H1 (cell line): Measurements from ENCODE around the gene MCL1. TPM values are rescaled to one million over a fixed set of nuclear protein-coding genes. Genes with fewer than 3 reads are reported as not detected.

ENCODE experiments used
- CTCF ChIA-PET: fragments of 300-600 bp; sonication (Branson Sonifier 250); formaldehyde crosslinking; loops from one replicate; lab custom pipeline; 2021; ENCODE audit not compliant: partially characterized antibody; lab: Charles Lee
- POLR2A ChIA-PET: fragments of 300-600 bp; sonication (Branson Sonifier 250); formaldehyde crosslinking; loops from one replicate; lab custom pipeline; 2021; ENCODE audit warnings: inconsistent platforms; ENCODE audit not compliant: partially characterized antibody; lab: Charles Lee
- DNase-seq, 2 experiments: peaks; one replicate each; pipeline versions ENCODE4 v3.0.0 to v3.0.0-alpha.2; 2010 to 2022; ENCODE audit warnings: low spot score in 2 of 2, low read depth in 1 of 2, mixed read lengths in 1 of 2
- FAIRE-seq: peaks from 2 replicates; lab custom pipeline; 2011; peaks lifted over from hg19 to GRCh38; lab: Jason Lieb, UNC
- H2AFZ ChIP-seq: 2 replicates; pipeline ENCODE4 v1.8.1; 2012; ENCODE audit warnings: low read length, inconsistent platforms
- H2AK5ac ChIP-seq: 2 replicates; pipeline ENCODE4 v1.6.1; 2013; ENCODE audit warnings: low read depth, low read length
- H2BK120ac ChIP-seq: replicated peaks from 2 replicates; pipeline ENCODE3; 2013; ENCODE audit warnings: low read depth, low read length, inconsistent platforms
- H2BK12ac ChIP-seq: 2 replicates; pipeline ENCODE4 v1.6.1; 2013; ENCODE audit warnings: low read depth, low read length
- H2BK15ac ChIP-seq: 2 replicates; pipeline ENCODE4 v1.6.1; 2013; ENCODE audit warnings: low read length
- H2BK20ac ChIP-seq: 2 replicates; pipeline ENCODE4 v1.6.1; 2013; ENCODE audit warnings: low read length
- H2BK5ac ChIP-seq: 2 replicates; pipeline ENCODE4 v1.6.1; 2013; ENCODE audit warnings: low read depth, low read length
- H3K14ac ChIP-seq: 2 replicates; pipeline ENCODE4 v1.6.1; 2013; ENCODE audit warnings: inconsistent platforms; ENCODE audit not compliant: insufficient read length
- H3K18ac ChIP-seq: 2 replicates; pipeline ENCODE4 v1.6.1; 2013; ENCODE audit warnings: low read length; ENCODE audit errors: extremely low read depth
- H3K23ac ChIP-seq: 2 replicates; pipeline ENCODE4 v1.6.1; 2013; ENCODE audit warnings: inconsistent platforms; ENCODE audit not compliant: insufficient read length
- H3K23me2 ChIP-seq: 2 replicates; pipeline ENCODE4 v1.6.1; 2013; ENCODE audit warnings: low read depth, low read length
- H3K27ac ChIP-seq: 2 replicates; pipeline ENCODE4 v1.6.1; 2011; ENCODE audit warnings: low read depth, low read length, inconsistent platforms
- H3K27me3 ChIP-seq, 4 experiments: replicated peaks in 1 of 4; 1 replicate in 1 of 4; 2 replicates in 3 of 4; pipeline versions ENCODE4 v1.6.1 to v1.8.1; 2011 to 2013; ENCODE audit warnings: low read length in 3 of 4, mild to moderate bottlenecking in 3 of 4, inconsistent platforms in 2 of 4, mixed read lengths in 2 of 4, moderate library complexity in 1 of 4; ENCODE audit not compliant: control insufficient read depth in 3 of 4, insufficient read depth in 3 of 4; ENCODE audit errors: extremely low read depth in 1 of 4
- H3K36me3 ChIP-seq, 4 experiments: 2 replicates each; pipeline versions ENCODE4 v1.6.1 to v1.8.1; 2011 to 2013; ENCODE audit warnings: mild to moderate bottlenecking in 4 of 4, low read length in 3 of 4, moderate library complexity in 2 of 4, control low read depth in 1 of 4, inconsistent platforms in 1 of 4; ENCODE audit not compliant: insufficient read depth in 4 of 4, control insufficient read depth in 2 of 4
- H3K4ac ChIP-seq: replicated peaks from 2 replicates; pipeline ENCODE3; 2013; ENCODE audit warnings: low read length, low read depth, mixed read lengths, inconsistent platforms; ENCODE audit not compliant: insufficient read length
- H3K4me1 ChIP-seq, 4 experiments: replicated peaks in 1 of 4; 1 replicate in 1 of 4; 2 replicates in 3 of 4; pipeline versions ENCODE4 v1.6.1 to v1.8.1; 2011 to 2013; ENCODE audit warnings: low read length in 3 of 4, inconsistent platforms in 2 of 4, mixed read lengths in 1 of 4; ENCODE audit not compliant: insufficient read depth in 4 of 4, control insufficient read depth in 3 of 4
- H3K4me2 ChIP-seq, 2 experiments: 2 replicates each; pipeline versions ENCODE4 v1.6.1 to v1.8.1; 2011 to 2013; ENCODE audit warnings: low read depth in 2 of 2, low read length in 2 of 2, control low read depth in 1 of 2, inconsistent platforms in 1 of 2, mild to moderate bottlenecking in 1 of 2; ENCODE audit not compliant: insufficient read depth in 1 of 2
- H3K4me3 ChIP-seq, 4 experiments: fragments of 200-600, 300-600 bp in 1 of 4; sonication (generic), shearing (Covaris generic), sonication (Bioruptor Twin) in 1 of 4; 2 replicates each; pipeline versions ENCODE4 v1.5.1 to v1.8.1; 2011 to 2016; ENCODE audit warnings: low read length in 4 of 4, low read depth in 3 of 4, control low read depth in 2 of 4, inconsistent platforms in 2 of 4, mild to moderate bottlenecking in 2 of 4, mixed read lengths in 1 of 4, moderate library complexity in 1 of 4; ENCODE audit not compliant: insufficient read depth in 2 of 4; ENCODE audit errors: extremely low read depth in 1 of 4
- H3K56ac ChIP-seq: replicated peaks from 2 replicates; pipeline ENCODE3; 2013; ENCODE audit warnings: low read depth, mild to moderate bottlenecking, mixed read lengths, low read length, inconsistent platforms; ENCODE audit not compliant: insufficient read length
- H3K79me1 ChIP-seq: 2 replicates; pipeline ENCODE4 v1.6.1; 2013; ENCODE audit warnings: low read depth, low read length, control low read depth
- H3K79me2 ChIP-seq, 2 experiments: 2 replicates each; pipeline versions ENCODE4 v1.6.1 to v1.8.1; 2012 to 2013; ENCODE audit warnings: low read length in 2 of 2, mild to moderate bottlenecking in 2 of 2, inconsistent platforms in 1 of 2; ENCODE audit not compliant: insufficient read depth in 2 of 2, control insufficient read depth in 1 of 2
- H3K9ac ChIP-seq, 4 experiments: replicated peaks in 1 of 4; 1 replicate in 1 of 4; 2 replicates in 3 of 4; pipeline versions ENCODE4 v1.6.1 to v1.8.1; 2011 to 2013; ENCODE audit warnings: low read depth in 3 of 4, low read length in 3 of 4, control low read depth in 2 of 4, mild to moderate bottlenecking in 2 of 4, moderate library complexity in 2 of 4, inconsistent platforms in 1 of 4; ENCODE audit errors: extremely low read depth in 1 of 4
- H3K9me3 ChIP-seq, 2 experiments: 2 replicates each; pipeline versions ENCODE4 v1.6.1 to v1.8.1; 2012 to 2013; ENCODE audit warnings: mild to moderate bottlenecking in 2 of 2, moderate library complexity in 2 of 2, control low read depth in 1 of 2, inconsistent platforms in 1 of 2, low read depth in 1 of 2, low read length in 1 of 2, mixed read lengths in 1 of 2; ENCODE audit not compliant: insufficient read depth in 2 of 2
- H4K20me1 ChIP-seq, 2 experiments: replicated peaks in 1 of 2; 2 replicates each; pipeline versions ENCODE3 to v1.8.1; 2011 to 2013; ENCODE audit warnings: inconsistent platforms in 2 of 2, low read length in 2 of 2, mild to moderate bottlenecking in 1 of 2; ENCODE audit not compliant: insufficient read depth in 2 of 2, control insufficient read depth in 1 of 2
- H4K5ac ChIP-seq: 2 replicates; pipeline ENCODE4 v1.6.1; 2013; ENCODE audit warnings: low read length, low read depth, mixed read lengths, inconsistent platforms; ENCODE audit not compliant: insufficient read length
- H4K8ac ChIP-seq: 2 replicates; pipeline ENCODE4 v1.8.0; 2013; ENCODE audit warnings: mild to moderate bottlenecking, moderate library complexity, low read length, inconsistent platforms; ENCODE audit not compliant: insufficient read depth; ENCODE audit errors: extremely low read depth
- H4K91ac ChIP-seq: replicated peaks from 2 replicates; pipeline ENCODE3; 2013; ENCODE audit warnings: low read length, mixed read lengths, inconsistent platforms; ENCODE audit not compliant: insufficient read length
- CREB1 ChIP-seq: IDR thresholded peaks from 2 replicates; pipeline ENCODE4 v1.6.1; 2012; ENCODE audit warnings: inconsistent platforms
- CTCF ChIP-seq, 3 experiments: IDR thresholded peaks; 1 replicate in 2 of 3; 2 replicates in 1 of 3; pipeline versions ENCODE4 v1.5.1 to v1.6.1; 2011; ENCODE audit warnings: low read length in 3 of 3, mild to moderate bottlenecking in 3 of 3, inconsistent platforms in 2 of 3, low read depth in 1 of 3, moderate library complexity in 1 of 3; ENCODE audit not compliant: insufficient read depth in 1 of 3; ENCODE audit errors: control extremely low read depth in 1 of 3
- RAD21 ChIP-seq, 2 experiments: IDR thresholded peaks in 1 of 2; conservative IDR thresholded peaks in 1 of 2; 2 replicates each; pipeline ENCODE4 v1.6.1; 2011; ENCODE audit warnings: low read depth in 2 of 2, low read length in 2 of 2, improper control_type of control experiment in 1 of 2, inconsistent platforms in 1 of 2, mild to moderate bottlenecking in 1 of 2, moderate library complexity in 1 of 2
- WGBS, 2 experiments: shearing (Covaris generic) in 1 of 2; methylation state at CpG; one replicate each; pipeline versions ENCODE4 v1.1.6 to v1.1.7; 2013 to 2015; ENCODE audit warnings: low lambda C conversion rate in 2 of 2, mixed read lengths in 2 of 2, inconsistent platforms in 1 of 2, low coverage in 1 of 2, missing lambda C conversion rate in 1 of 2; ENCODE audit not compliant: insufficient replicate concordance in 2 of 2, insufficient coverage in 1 of 2, insufficient read length in 1 of 2; ENCODE audit errors: extremely low coverage in 1 of 2, missing lambda C conversion rate in 1 of 2; 5-methylcytosine and 5-hydroxymethylcytosine counted together
- polyA plus RNA-seq, 7 experiments: library from polyadenylated mRNA; depleted of rRNA in 3 of 7; stranded (reverse) in 5 of 7; unstranded in 2 of 7; fragments of >200 nt in 5 of 7; fragments of 200-250 nt in 2 of 7; gene quantifications; 1 replicate in 5 of 7; 2 replicates in 1 of 7; 4 replicates in 1 of 7; pipeline versions ENCODE4 v1.2.1 to v1.2.3, GENCODE V29; 2011 to 2013; ENCODE audit warnings: missing spikeins in 2 of 7, mixed read lengths in 2 of 7
- total RNA-seq: library from RNA; stranded (reverse); fragmentation: NEBNext Ultra II Directional; extraction: Animal tissue kit (Norgen Biotek cat#: 25700); gene quantifications from 2 replicates; pipeline ENCODE4 v1.2.1, GENCODE V29; 2021
- TF ChIP-seq, protein P1 (sequence below): IDR thresholded peaks from 2 replicates; pipeline ENCODE4 v1.6.1; 2012; ENCODE audit warnings: low read length, inconsistent platforms

Gene MCL1
- total and polyA plus RNA-seq, 2 of the 8 experiments (the other 6 are each of a cell fraction or from before 2014, with no cell fraction given): 61.1 to 218 TPM

DNA sequence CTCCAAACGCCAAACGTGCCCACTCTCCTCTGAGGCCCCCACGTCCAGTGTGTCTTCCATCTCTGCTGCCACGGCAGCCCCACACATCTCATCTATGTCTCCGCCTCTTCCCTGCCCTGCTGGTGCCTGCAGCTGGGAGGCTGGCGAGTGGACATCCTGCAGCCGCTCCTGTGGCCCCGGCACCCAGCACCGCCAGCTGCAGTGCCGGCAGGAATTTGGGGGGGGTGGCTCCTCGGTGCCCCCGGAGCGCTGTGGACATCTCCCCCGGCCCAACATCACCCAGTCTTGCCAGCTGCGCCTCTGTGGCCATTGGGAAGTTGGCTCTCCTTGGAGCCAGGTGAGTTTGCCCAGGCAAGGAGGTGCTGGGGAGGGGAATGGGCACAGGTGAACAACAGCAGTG is 21.6 kb downstream of the MCL1 start:
- Histone ChIP-seq H3K9ac (no peak overlapping the region), H3K14ac (no peak overlapping the region), H4K91ac (no peak overlapping the region), H3K23me2 (peaks cover 7% of the 10 kb centered on the region), H3K18ac (no peak overlapping the region; the same call in 1 of the 2 replicates), H2BK20ac (no peak overlapping the region), H3K79me1 (0 out of 2 replicates have a peak, but pooled peaks cover 3% of the 10 kb centered on the region), H4K8ac (peak overlapping the region; percentile 40), H3K23ac (no peak overlapping the region), H3K27me3 (no peaks in the 10 kb centered on the region), H2BK5ac (no peak overlapping the region), H3K79me2 (peaks cover 0 to 5% of the 10 kb centered on the region in 2 experiments; a peak in 1 of 4 replicates), H4K5ac (no peak overlapping the region), H3K36me3 (peaks cover 0 to 4% (median 2%) of the 10 kb centered on the region in 4 experiments; a peak in 2 of 8 replicates), H3K4me1 (peaks cover 5 to 14% (median 9%) of the 10 kb centered on the region in 4 experiments), H3K4ac (no peak overlapping the region), H2BK120ac (no peak overlapping the region), H2AK5ac (no peak overlapping the region), H4K20me1 (peaks cover 0 to 6% of the 10 kb centered on the region in 2 experiments), H2BK12ac (0 out of 2 replicates have a peak overlapping the region, but pooled peaks have one; percentile 27), H3K27ac (no peak overlapping the region), H3K4me2 (no peak overlapping the region), H3K4me3 (no peak overlapping the region), H2BK15ac (no peak overlapping the region), H2AFZ (no peak overlapping the region), H3K56ac (no peak overlapping the region), H3K9me3 (no peaks in the 10 kb centered on the region)
- ChIA-PET CTCF (interaction anchor here (1.1 to 13.7 kb wide), 6 partner anchors 9 to 57 kb away, joined by 3 to 210 read pairs (median 19); partner anchors contain the start of gene ADAMTSL4), POLR2A (interaction anchor here (7.9 to 43.7 kb wide), 3 partner anchors 7 to 56 kb away, joined by 79 to 1380 read pairs (median 1013); partner anchors contain the start of genes ADAMTSL4, ENSA and MCL1)
- FAIRE-seq (no peak), DNase-seq (no peak)
- TF ChIP-seq, protein P1, sequence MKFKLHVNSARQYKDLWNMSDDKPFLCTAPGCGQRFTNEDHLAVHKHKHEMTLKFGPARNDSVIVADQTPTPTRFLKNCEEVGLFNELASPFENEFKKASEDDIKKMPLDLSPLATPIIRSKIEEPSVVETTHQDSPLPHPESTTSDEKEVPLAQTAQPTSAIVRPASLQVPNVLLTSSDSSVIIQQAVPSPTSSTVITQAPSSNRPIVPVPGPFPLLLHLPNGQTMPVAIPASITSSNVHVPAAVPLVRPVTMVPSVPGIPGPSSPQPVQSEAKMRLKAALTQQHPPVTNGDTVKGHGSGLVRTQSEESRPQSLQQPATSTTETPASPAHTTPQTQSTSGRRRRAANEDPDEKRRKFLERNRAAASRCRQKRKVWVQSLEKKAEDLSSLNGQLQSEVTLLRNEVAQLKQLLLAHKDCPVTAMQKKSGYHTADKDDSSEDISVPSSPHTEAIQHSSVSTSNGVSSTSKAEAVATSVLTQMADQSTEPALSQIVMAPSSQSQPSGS: no peak
- TF ChIP-seq CTCF (IDR thresholded peaks at IDR 0.05; ENCODE audit: control extremely low read depth in 1 of 3, insufficient read depth in 1 of 3, low read depth in 1 of 3, low read length in 3 of 3) (no peak), CREB1 (no peak), RAD21 (IDR thresholded peaks at IDR 0.05 in 1 of 2, conservative IDR thresholded peaks at IDR 0.05 in 1 of 2; ENCODE audit: low read depth in 2 of 2, low read length in 2 of 2) (no peak)
- WGBS, 2 experiments: 90% methylated on average over 15 of the region's 15 CpGs; no CpG with 5 or more reads in 1 of the 2 experiments
